A673 (cell line): Measurements from ENCODE around the gene FUNDC1. TPM values are rescaled to one million over a fixed set of nuclear protein-coding genes. Genes with fewer than 3 reads are reported as not detected.
"Not testable (repeated sequence)": the region's sequence is repeated elsewhere in the genome, so short reads cannot be mapped to it uniquely, and the experiment has no call there.

Experiments
- BruUV-seq: library from RNA; stranded (reverse); fragments of 400-500 nt; replicated peaks from 2 replicates; lab custom pipeline; 2021; lab: Mats Ljungman, UMichigan
- CTCF ChIA-PET: fragments of 300-600 bp; sonication (Branson Sonifier 250); formaldehyde crosslinking; loops from one replicate; lab custom pipeline; 2022; ENCODE audit warnings: antibody characterized with exemption; lab: Charles Lee
- POLR2A ChIA-PET: fragments of 300-600 bp; sonication (Branson Sonifier 250); formaldehyde crosslinking; loops from one replicate; lab custom pipeline; 2022; ENCODE audit warnings: antibody characterized with exemption; ENCODE audit not compliant: low non-redundant PET; lab: Charles Lee
- DNase-seq: peaks from one replicate; pipeline ENCODE4 v3.0.0-alpha.2; 2015; ENCODE audit warnings: low spot score
- H3K27ac ChIP-seq: fragments of 200-600 bp; sonication (generic); 2 replicates; pipeline ENCODE4 v1.5.1; 2016; ENCODE audit warnings: mixed run types, low read depth, mild to moderate bottlenecking, mixed read lengths, antibody characterized with exemption, low read length; ENCODE audit not compliant: poor library complexity, severe bottlenecking
- H3K27me3 ChIP-seq: fragments of 200-600 bp; sonication (generic); replicated peaks from 2 replicates; pipeline ENCODE4 v1.6.1; 2017; ENCODE audit warnings: mixed run types, low read depth, mild to moderate bottlenecking, mixed read lengths, antibody characterized with exemption, low read length; ENCODE audit not compliant: insufficient read depth, poor library complexity
- H3K36me3 ChIP-seq: fragments of 200-600 bp; sonication (generic); 2 replicates; pipeline ENCODE4 v1.6.1; 2016; ENCODE audit warnings: mixed run types, mild to moderate bottlenecking, mixed read lengths, antibody characterized with exemption, low read length; ENCODE audit not compliant: insufficient read depth, poor library complexity, severe bottlenecking
- H3K4me1 ChIP-seq: fragments of 200-600 bp; sonication (generic); 2 replicates; pipeline ENCODE4 v1.6.1; 2017; ENCODE audit warnings: mixed run types, mild to moderate bottlenecking, mixed read lengths, antibody characterized with exemption, low read length; ENCODE audit not compliant: insufficient read depth, poor library complexity, severe bottlenecking
- H3K4me3 ChIP-seq: fragments of 200-600 bp; sonication (generic); 2 replicates; pipeline ENCODE4 v1.5.1; 2016; ENCODE audit warnings: low read depth, mixed run types, mild to moderate bottlenecking, mixed read lengths, low read length; ENCODE audit not compliant: poor library complexity, severe bottlenecking
- H3K9me3 ChIP-seq: fragments of 200-600 bp; sonication (generic); 2 replicates; pipeline ENCODE4 v1.6.1; 2016; ENCODE audit warnings: mixed run types, low read depth, mild to moderate bottlenecking, mixed read lengths, antibody characterized with exemption, low read length; ENCODE audit not compliant: poor library complexity, severe bottlenecking
- EZH2 ChIP-seq: fragments of 200-600 bp; sonication (generic); IDR thresholded peaks from 2 replicates; pipeline ENCODE4 v1.6.1; 2017; ENCODE audit warnings: borderline replicate concordance, low read depth, mild to moderate bottlenecking, mixed read lengths, antibody characterized with exemption, low read length; ENCODE audit not compliant: poor library complexity, severe bottlenecking
- intact Hi-C: fragments of 100-400 bp; cut with micrococcal nuclease; formaldehyde crosslinking; loops from one replicate; pipeline ENCODE4 v1.10.0; 2022; ENCODE audit not compliant: unreplicated experiment
- total RNA-seq: library from RNA; stranded (reverse); gene quantifications from 2 replicates; pipeline ENCODE4 v1.2.3, GENCODE V29; 2021
- TF ChIP-seq, protein P1 (sequence below): fragments of 300-800, 200-600 bp; sonication (generic); conservative IDR thresholded peaks from 2 replicates; pipeline ENCODE4 v1.5.1; 2017; ENCODE audit warnings: low read depth, mild to moderate bottlenecking, antibody characterized with exemption, low read length, moderate library complexity, mixed read lengths

FUNDC1 gene
- total RNA-seq, 1 experiment from 2014 or later = 44.2 TPM

DNA sequence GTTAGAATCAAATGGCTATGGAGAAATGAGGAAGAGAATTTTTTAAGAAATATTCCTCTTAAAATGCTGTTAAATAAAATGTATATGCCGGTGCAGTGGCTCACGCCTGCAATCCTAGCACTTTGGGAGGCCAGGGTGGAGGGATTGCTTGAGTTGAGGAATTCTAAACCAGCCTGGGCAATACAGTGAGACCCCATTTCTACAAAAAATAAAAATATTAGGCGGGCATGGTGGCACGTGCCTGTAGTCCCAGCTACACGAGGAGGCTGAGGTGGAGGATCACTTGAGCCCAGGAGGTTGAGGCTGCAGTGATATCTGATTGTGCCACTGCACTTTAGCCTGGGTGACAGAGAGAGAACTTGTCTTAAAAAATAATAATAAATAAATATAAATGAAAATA, 7.9 kb upstream of the FUNDC1 start:
- no TSS peak for BruUV-seq
- POLR2A ChIA-PET = no interaction called here
- intact Hi-C loops = no loop called here

DNA sequence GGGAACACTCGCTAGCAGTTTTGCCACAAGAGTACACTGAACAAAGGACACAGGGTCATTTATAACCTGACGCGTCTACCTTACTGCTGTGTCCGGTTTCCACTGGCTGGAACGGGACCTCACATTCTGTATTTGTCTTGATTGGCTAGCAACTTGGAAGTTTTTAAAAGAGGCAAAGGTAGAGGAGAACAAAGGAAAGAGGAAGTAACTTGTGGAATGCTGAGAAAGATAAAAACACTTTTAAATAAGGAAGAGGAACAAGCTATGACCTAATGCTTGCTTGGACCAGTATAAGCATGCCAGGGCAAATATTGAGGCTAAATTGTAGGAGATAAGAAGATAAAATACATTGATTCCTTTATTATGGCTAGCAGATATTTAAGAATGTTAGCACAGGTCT, 2.8 kb upstream of the FUNDC1 start:
- H3K36me3 ChIP-seq, H3K4me3 ChIP-seq, CTCF ChIA-PET, DNase-seq, H3K27me3 ChIP-seq, H3K9me3 ChIP-seq, POLR2A ChIA-PET, H3K27ac ChIP-seq, BruUV-seq, H3K4me1 ChIP-seq: not testable (repeated sequence)
- intact Hi-C loops = loop anchor here (10.0 kb wide), 1 partner anchor 329 kb away; the partner anchor contains the start of gene KDM6A

More for the DNA sequence above, 7.9 kb upstream of the FUNDC1 start:
- Histone ChIP-seq H3K4me3 (no peak overlapping the region), H3K9me3 (no peaks in the 10 kb centered on the region), H3K27me3 (no peaks in the 10 kb centered on the region), H3K27ac (no peak overlapping the region), H3K36me3 (no peaks in the 10 kb centered on the region), H3K4me1 (no peaks in the 10 kb centered on the region)
- TF ChIP-seq EZH2 = no peak
- TF ChIP-seq, protein P1, sequence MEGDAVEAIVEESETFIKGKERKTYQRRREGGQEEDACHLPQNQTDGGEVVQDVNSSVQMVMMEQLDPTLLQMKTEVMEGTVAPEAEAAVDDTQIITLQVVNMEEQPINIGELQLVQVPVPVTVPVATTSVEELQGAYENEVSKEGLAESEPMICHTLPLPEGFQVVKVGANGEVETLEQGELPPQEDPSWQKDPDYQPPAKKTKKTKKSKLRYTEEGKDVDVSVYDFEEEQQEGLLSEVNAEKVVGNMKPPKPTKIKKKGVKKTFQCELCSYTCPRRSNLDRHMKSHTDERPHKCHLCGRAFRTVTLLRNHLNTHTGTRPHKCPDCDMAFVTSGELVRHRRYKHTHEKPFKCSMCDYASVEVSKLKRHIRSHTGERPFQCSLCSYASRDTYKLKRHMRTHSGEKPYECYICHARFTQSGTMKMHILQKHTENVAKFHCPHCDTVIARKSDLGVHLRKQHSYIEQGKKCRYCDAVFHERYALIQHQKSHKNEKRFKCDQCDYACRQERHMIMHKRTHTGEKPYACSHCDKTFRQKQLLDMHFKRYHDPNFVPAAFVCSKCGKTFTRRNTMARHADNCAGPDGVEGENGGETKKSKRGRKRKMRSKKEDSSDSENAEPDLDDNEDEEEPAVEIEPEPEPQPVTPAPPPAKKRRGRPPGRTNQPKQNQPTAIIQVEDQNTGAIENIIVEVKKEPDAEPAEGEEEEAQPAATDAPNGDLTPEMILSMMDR = no peak
- CTCF ChIA-PET = no interaction called here
- no peak for DNase-seq

DNA sequence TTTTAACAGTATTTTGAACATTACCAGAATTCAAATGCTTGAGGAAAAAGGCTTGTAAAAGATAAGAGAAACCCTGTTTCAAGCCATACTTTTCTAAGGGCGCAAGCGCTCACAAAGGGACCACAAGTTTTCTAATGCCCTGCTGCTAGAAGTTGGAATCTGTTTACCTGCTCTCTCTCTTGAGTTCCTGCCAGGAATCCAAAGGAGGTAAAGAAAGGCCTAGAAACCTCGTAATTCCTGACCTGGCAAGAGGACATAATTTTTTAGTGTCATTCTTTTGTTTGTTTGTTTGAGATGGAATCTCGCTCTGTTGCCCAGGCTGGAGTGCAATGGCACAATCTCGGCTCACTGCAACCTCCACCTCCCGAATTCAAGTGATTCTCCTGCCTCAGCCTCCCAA, 1.4 kb upstream of the FUNDC1 start:
- no TSS peak for BruUV-seq
- ChIA-PET CTCF (no interaction called here), POLR2A (no interaction called here)
- Histone ChIP-seq H3K27ac (no peak overlapping the region), H3K27me3 (no peaks in the 10 kb centered on the region), H3K36me3 (no peaks in the 10 kb centered on the region), H3K4me1 (peaks cover 12% of the 10 kb centered on the region), H3K9me3 (no peaks in the 10 kb centered on the region), H3K4me3 (no peak overlapping the region)
- no peak for TF ChIP-seq EZH2
- TF ChIP-seq, protein P1 = no peak
- intact Hi-C loops = loop anchor here (10.0 kb wide), 1 partner anchor 331 kb away; the partner anchor contains the start of gene KDM6A
- no peak for DNase-seq

GRCh38 chrX:44536198-44536597, 6.5 kb downstream of the FUNDC1 start:
- H3K9me3 ChIP-seq = no peaks in the 10 kb centered on the region
- H3K4me1 ChIP-seq = peaks cover 12% of the 10 kb centered on the region
- no peak for DNase-seq
- ChIA-PET POLR2A (no interaction called here), CTCF (no interaction called here)
- intact Hi-C loops = no loop called here
- H3K27me3 ChIP-seq = no peaks in the 10 kb centered on the region
- TF ChIP-seq, protein P1 = no peak
- TF ChIP-seq EZH2 = no peak
- no TSS peak for BruUV-seq
- peaks cover 45% of the 10 kb centered on the region for H3K36me3 ChIP-seq
- H3K27ac ChIP-seq = no peak overlapping the region
- no peak overlapping the region for H3K4me3 ChIP-seq
